K562 (cell line): ENCODE data around the gene SLC1A7.

Experiments
- CEBPB ChIP-seq: fragments of 450-650 bp; IDR thresholded peaks from 2 replicates; pipeline ENCODE4 v1.6.1; 2016; ENCODE audit warnings: missing genetic modification characterization, missing compliant biosample characterization
- TF ChIP-seq, protein P1 (sequence below), 3 experiments: IDR thresholded peaks in 2 of 3; conservative IDR thresholded peaks in 1 of 3; 2 replicates each; pipeline ENCODE4 v1.5.1; 2011 to 2012; ENCODE audit warnings: low read length in 3 of 3, mild to moderate bottlenecking in 3 of 3, control low read depth in 2 of 3, improper control_type of control experiment in 1 of 3, inconsistent platforms in 1 of 3, low read depth in 1 of 3, mixed read lengths in 1 of 3, moderate library complexity in 1 of 3; ENCODE audit not compliant: insufficient read depth in 2 of 3
- TF ChIP-seq, protein P2 (sequence below): fragments of 200-400 bp; formaldehyde crosslinking; IDR thresholded peaks from 2 replicates; pipeline ENCODE4 v1.6.1; 2017; ENCODE audit warnings: mild to moderate bottlenecking, low read depth, low read length, moderate library complexity

DNA sequence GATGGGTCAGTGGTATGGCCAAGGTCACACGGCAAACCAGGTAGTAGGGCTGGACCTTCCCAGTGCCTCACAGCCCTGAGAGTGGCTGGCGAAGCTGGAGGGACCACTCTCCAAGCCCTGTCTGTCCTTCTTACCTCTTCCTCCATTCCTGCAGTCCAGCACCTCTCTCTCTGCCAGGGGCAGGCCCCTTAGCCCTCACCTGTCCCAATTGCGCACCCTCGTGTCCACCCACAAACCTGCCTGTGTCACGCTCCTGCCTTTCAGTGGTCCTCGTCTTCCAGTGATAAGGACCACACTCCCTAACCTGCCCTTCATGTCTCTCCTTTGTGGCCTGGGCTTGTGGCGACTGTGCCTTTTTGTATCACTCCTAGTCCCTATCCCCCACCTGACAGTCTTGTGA, 77.0 kb downstream of the SLC1A7 start:
- TF ChIP-seq, protein P1, sequence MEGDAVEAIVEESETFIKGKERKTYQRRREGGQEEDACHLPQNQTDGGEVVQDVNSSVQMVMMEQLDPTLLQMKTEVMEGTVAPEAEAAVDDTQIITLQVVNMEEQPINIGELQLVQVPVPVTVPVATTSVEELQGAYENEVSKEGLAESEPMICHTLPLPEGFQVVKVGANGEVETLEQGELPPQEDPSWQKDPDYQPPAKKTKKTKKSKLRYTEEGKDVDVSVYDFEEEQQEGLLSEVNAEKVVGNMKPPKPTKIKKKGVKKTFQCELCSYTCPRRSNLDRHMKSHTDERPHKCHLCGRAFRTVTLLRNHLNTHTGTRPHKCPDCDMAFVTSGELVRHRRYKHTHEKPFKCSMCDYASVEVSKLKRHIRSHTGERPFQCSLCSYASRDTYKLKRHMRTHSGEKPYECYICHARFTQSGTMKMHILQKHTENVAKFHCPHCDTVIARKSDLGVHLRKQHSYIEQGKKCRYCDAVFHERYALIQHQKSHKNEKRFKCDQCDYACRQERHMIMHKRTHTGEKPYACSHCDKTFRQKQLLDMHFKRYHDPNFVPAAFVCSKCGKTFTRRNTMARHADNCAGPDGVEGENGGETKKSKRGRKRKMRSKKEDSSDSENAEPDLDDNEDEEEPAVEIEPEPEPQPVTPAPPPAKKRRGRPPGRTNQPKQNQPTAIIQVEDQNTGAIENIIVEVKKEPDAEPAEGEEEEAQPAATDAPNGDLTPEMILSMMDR (IDR thresholded peaks at IDR 0.05 in 2 of 3, conservative IDR thresholded peaks at IDR 0.05 in 1 of 3; ENCODE audit: insufficient read depth in 2 of 3, low read depth in 1 of 3, low read length in 3 of 3) = peak; percentile 32 to 38 (median 36); a peak in 4 of 6 replicates
- TF ChIP-seq, protein P2, sequence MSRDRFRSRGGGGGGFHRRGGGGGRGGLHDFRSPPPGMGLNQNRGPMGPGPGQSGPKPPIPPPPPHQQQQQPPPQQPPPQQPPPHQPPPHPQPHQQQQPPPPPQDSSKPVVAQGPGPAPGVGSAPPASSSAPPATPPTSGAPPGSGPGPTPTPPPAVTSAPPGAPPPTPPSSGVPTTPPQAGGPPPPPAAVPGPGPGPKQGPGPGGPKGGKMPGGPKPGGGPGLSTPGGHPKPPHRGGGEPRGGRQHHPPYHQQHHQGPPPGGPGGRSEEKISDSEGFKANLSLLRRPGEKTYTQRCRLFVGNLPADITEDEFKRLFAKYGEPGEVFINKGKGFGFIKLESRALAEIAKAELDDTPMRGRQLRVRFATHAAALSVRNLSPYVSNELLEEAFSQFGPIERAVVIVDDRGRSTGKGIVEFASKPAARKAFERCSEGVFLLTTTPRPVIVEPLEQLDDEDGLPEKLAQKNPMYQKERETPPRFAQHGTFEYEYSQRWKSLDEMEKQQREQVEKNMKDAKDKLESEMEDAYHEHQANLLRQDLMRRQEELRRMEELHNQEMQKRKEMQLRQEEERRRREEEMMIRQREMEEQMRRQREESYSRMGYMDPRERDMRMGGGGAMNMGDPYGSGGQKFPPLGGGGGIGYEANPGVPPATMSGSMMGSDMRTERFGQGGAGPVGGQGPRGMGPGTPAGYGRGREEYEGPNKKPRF = no peak
- no peak for TF ChIP-seq CEBPB (tag)
